Activated T-helper 2 cell treated with anti-CD3 and anti-CD28 coated beads, Interferon-gamma antibody, Interleukin-2, Interleukin-4, amounts not matched to agents 10 μg/mL and 5 μg/mL and 100 μg/mL, durations not matched to agents 14 hours and 24 hours and 36 hours (primary cell): Measurements from ENCODE around the gene KCNN3. TPM values are rescaled to one million over a fixed set of nuclear protein-coding genes. Genes with fewer than 3 reads are reported as not detected.

Source experiments
- DNase-seq: peaks from one replicate; pipeline ENCODE4 v3.0.0; 2021; ENCODE audit warnings: low spot score
- H3K27ac Mint-ChIP-seq: one replicate; pipeline ENCODE4 v1.8.0; 2021; ENCODE audit warnings: mixed read lengths
- H3K27me3 Mint-ChIP-seq: one replicate; pipeline ENCODE4 v1.8.0; 2021; ENCODE audit warnings: low read depth, mixed read lengths
- H3K36me3 Mint-ChIP-seq: one replicate; pipeline ENCODE4 v1.8.0; 2021; ENCODE audit warnings: low read depth, mixed read lengths
- H3K4me1 Mint-ChIP-seq: one replicate; pipeline ENCODE4 v1.8.0; 2021; ENCODE audit warnings: low read depth, mixed read lengths
- H3K4me3 Mint-ChIP-seq: one replicate; pipeline ENCODE4 v1.8.0; 2021; ENCODE audit warnings: low read depth, mild to moderate bottlenecking, moderate library complexity, mixed read lengths
- H3K9me3 Mint-ChIP-seq: one replicate; pipeline ENCODE4 v1.8.0; 2021; ENCODE audit warnings: mixed read lengths
- intact Hi-C: fragments of 100-400 bp; cut with micrococcal nuclease; formaldehyde crosslinking; loops from one replicate; pipeline ENCODE4 v1.15.1; 2023
- total RNA-seq: library from RNA; stranded (reverse); gene quantifications from 2 replicates; pipeline ENCODE4 v1.2.3, GENCODE V29; 2022

Gene KCNN3
- total RNA-seq, 1 donor from 2014 or later = 0.91 TPM

GRCh38 chr1:154796303-154796892 lies 73.7 kb downstream of the KCNN3 start:
- Mint-ChIP-seq H3K27ac (no peak overlapping the region), H3K4me3 (no peak overlapping the region), H3K4me1 (peaks cover 18% of the 10 kb centered on the region), H3K9me3 (no peaks in the 10 kb centered on the region), H3K27me3 (peaks cover 16% of the 10 kb centered on the region), H3K36me3 (no peaks in the 10 kb centered on the region)
- DNase-seq = no peak
- intact Hi-C loops = no loop called here

GRCh38 chr1:154794608-154795007 lies 75.5 kb downstream of the KCNN3 start:
- intact Hi-C loops = no loop called here
- H3K27ac Mint-ChIP-seq = no peak overlapping the region
- H3K36me3 Mint-ChIP-seq = no peaks in the 10 kb centered on the region
- H3K4me3 Mint-ChIP-seq = no peak overlapping the region
- H3K9me3 Mint-ChIP-seq = no peaks in the 10 kb centered on the region
- no peak for DNase-seq
- peaks cover 16% of the 10 kb centered on the region for H3K27me3 Mint-ChIP-seq
- H3K4me1 Mint-ChIP-seq = peaks cover 27% of the 10 kb centered on the region

- peaks cover 27% of the 10 kb centered on the region for H3K4me1 Mint-ChIP-seq
- no peak overlapping the region for H3K27ac Mint-ChIP-seq
- no peaks in the 10 kb centered on the region for H3K36me3 Mint-ChIP-seq
- H3K27me3 Mint-ChIP-seq = peaks cover 16% of the 10 kb centered on the region
- no peak for DNase-seq
- intact Hi-C loops = no loop called here
- H3K9me3 Mint-ChIP-seq = no peaks in the 10 kb centered on the region
- no peak overlapping the region for H3K4me3 Mint-ChIP-seq
Measured at GRCh38 chr1:154793685-154794084, 76.4 kb downstream of the KCNN3 start.

GRCh38 chr1:154792899-154793298 lies 77.2 kb downstream of the KCNN3 start:
- H3K27me3 Mint-ChIP-seq = peaks cover 16% of the 10 kb centered on the region
- no peak for DNase-seq
- H3K36me3 Mint-ChIP-seq = no peaks in the 10 kb centered on the region
- intact Hi-C loops = no loop called here
- no peak overlapping the region for H3K27ac Mint-ChIP-seq
- peaks cover 27% of the 10 kb centered on the region for H3K4me1 Mint-ChIP-seq
- no peaks in the 10 kb centered on the region for H3K9me3 Mint-ChIP-seq
- H3K4me3 Mint-ChIP-seq = no peak overlapping the region

- H3K4me1 Mint-ChIP-seq = peaks cover 27% of the 10 kb centered on the region
- peak overlapping the region; percentile 76 for H3K27ac Mint-ChIP-seq
Measured at GRCh38 chr1:154791292-154792166, 78.6 kb downstream of the KCNN3 start.

GRCh38 chr1:154788886-154789285 lies 81.2 kb downstream of the KCNN3 start:
- Mint-ChIP-seq H3K9me3 (no peaks in the 10 kb centered on the region), H3K27ac (no peak overlapping the region), H3K36me3 (no peaks in the 10 kb centered on the region), H3K27me3 (peaks cover 12% of the 10 kb centered on the region), H3K4me3 (no peak overlapping the region), H3K4me1 (peaks cover 42% of the 10 kb centered on the region)
- DNase-seq = no peak
- intact Hi-C loops = no loop called here

More at GRCh38 chr1:154791292-154792166, 78.6 kb downstream of the KCNN3 start:
- Mint-ChIP-seq H3K9me3 (no peaks in the 10 kb centered on the region), H3K4me3 (peak overlapping the region; percentile 38), H3K27me3 (peaks cover 16% of the 10 kb centered on the region), H3K36me3 (no peaks in the 10 kb centered on the region)
- intact Hi-C loops = no loop called here
- DNase-seq = peak; percentile 55

- peaks cover 10% of the 10 kb centered on the region for H3K27me3 Mint-ChIP-seq
- no peak overlapping the region for H3K4me3 Mint-ChIP-seq
Measured at GRCh38 chr1:154788110-154788870, 81.8 kb downstream of the KCNN3 start.

GRCh38 chr1:154786804-154787570 lies 83.1 kb downstream of the KCNN3 start:
- no peak overlapping the region for H3K27ac Mint-ChIP-seq
- H3K4me3 Mint-ChIP-seq = no peak overlapping the region
- peaks cover 39% of the 10 kb centered on the region for H3K4me1 Mint-ChIP-seq

More at GRCh38 chr1:154788110-154788870, 81.8 kb downstream of the KCNN3 start:
- Mint-ChIP-seq H3K36me3 (no peaks in the 10 kb centered on the region), H3K9me3 (no peaks in the 10 kb centered on the region), H3K27ac (no peak overlapping the region), H3K4me1 (peaks cover 46% of the 10 kb centered on the region)
- DNase-seq = no peak
- intact Hi-C loops = no loop called here

GRCh38 chr1:154784924-154785531 lies 85.1 kb downstream of the KCNN3 start:
- H3K4me3 Mint-ChIP-seq = no peak overlapping the region
- intact Hi-C loops = no loop called here
- H3K4me1 Mint-ChIP-seq = peaks cover 25% of the 10 kb centered on the region
- peak overlapping the region; percentile 78 for H3K27ac Mint-ChIP-seq
- H3K36me3 Mint-ChIP-seq = no peaks in the 10 kb centered on the region
- DNase-seq = peak; percentile 42
- H3K27me3 Mint-ChIP-seq = no peaks in the 10 kb centered on the region
- H3K9me3 Mint-ChIP-seq = no peaks in the 10 kb centered on the region

More at GRCh38 chr1:154786804-154787570, 83.1 kb downstream of the KCNN3 start:
- intact Hi-C loops = no loop called here
- Mint-ChIP-seq H3K36me3 (no peaks in the 10 kb centered on the region), H3K9me3 (no peaks in the 10 kb centered on the region), H3K27me3 (peaks cover under 1% of the 10 kb centered on the region)
- no peak for DNase-seq

- peaks cover 25% of the 10 kb centered on the region for H3K4me1 Mint-ChIP-seq
- H3K9me3 Mint-ChIP-seq = peaks cover 2% of the 10 kb centered on the region
- intact Hi-C loops = no loop called here
- no peak for DNase-seq
- no peaks in the 10 kb centered on the region for H3K36me3 Mint-ChIP-seq
- H3K27ac Mint-ChIP-seq = peak overlapping the region; percentile 78
- no peaks in the 10 kb centered on the region for H3K27me3 Mint-ChIP-seq
- H3K4me3 Mint-ChIP-seq = no peak overlapping the region
Measured at GRCh38 chr1:154784416-154784815, 85.7 kb downstream of the KCNN3 start.

- no peak for DNase-seq
- Mint-ChIP-seq H3K4me1 (peaks cover 25% of the 10 kb centered on the region), H3K36me3 (no peaks in the 10 kb centered on the region), H3K27me3 (no peaks in the 10 kb centered on the region), H3K27ac (peak overlapping the region; percentile 78), H3K9me3 (peaks cover 6% of the 10 kb centered on the region), H3K4me3 (no peak overlapping the region)
- intact Hi-C loops = no loop called here
Measured at GRCh38 chr1:154783976-154784375, 86.1 kb downstream of the KCNN3 start.

- Mint-ChIP-seq H3K27ac (no peak overlapping the region), H3K4me3 (no peak overlapping the region), H3K36me3 (no peaks in the 10 kb centered on the region), H3K27me3 (no peaks in the 10 kb centered on the region), H3K4me1 (peaks cover 28% of the 10 kb centered on the region), H3K9me3 (peaks cover 9% of the 10 kb centered on the region)
- intact Hi-C loops = no loop called here
- DNase-seq = no peak
Measured at GRCh38 chr1:154780541-154780940, 89.5 kb downstream of the KCNN3 start.
